Measurements from ENCODE around the gene PKD1. TPM values are rescaled to one million over a fixed set of nuclear protein-coding genes. Genes with fewer than 3 reads are reported as not detected.

PKD1 gene
- total RNA-seq, 1 donor from 2014 or later, result 183 TPM

DNA sequence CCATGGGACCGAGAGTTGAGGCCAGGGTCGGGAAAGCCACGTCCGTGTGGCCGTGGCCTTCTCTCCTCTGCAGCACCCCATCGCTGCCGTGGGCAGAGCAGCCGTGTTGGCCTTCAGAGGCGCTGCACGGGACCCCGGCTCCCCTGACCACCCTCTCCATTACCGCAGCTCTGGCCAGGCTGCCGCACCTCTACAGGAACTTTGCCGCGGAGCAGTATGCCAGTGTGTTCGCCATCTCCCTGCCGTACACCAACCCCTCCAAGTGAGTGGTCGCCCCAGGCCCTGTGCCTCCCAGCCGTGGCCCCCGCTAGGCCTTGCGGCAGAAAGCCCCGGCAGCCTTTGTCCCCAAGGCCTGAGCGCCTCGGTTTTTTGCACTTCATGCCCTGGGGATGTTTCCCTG lies 60.1 kb downstream of the PKD1 start:
- H3K4me1 Mint-ChIP-seq, result no peaks in the 10 kb centered on the region
- TF ChIP-seq, protein P1, sequence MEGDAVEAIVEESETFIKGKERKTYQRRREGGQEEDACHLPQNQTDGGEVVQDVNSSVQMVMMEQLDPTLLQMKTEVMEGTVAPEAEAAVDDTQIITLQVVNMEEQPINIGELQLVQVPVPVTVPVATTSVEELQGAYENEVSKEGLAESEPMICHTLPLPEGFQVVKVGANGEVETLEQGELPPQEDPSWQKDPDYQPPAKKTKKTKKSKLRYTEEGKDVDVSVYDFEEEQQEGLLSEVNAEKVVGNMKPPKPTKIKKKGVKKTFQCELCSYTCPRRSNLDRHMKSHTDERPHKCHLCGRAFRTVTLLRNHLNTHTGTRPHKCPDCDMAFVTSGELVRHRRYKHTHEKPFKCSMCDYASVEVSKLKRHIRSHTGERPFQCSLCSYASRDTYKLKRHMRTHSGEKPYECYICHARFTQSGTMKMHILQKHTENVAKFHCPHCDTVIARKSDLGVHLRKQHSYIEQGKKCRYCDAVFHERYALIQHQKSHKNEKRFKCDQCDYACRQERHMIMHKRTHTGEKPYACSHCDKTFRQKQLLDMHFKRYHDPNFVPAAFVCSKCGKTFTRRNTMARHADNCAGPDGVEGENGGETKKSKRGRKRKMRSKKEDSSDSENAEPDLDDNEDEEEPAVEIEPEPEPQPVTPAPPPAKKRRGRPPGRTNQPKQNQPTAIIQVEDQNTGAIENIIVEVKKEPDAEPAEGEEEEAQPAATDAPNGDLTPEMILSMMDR (IDR thresholded peaks at IDR 0.05; ENCODE audit: unreplicated experiment), result no peak
- peaks cover 10% of the 10 kb centered on the region for H3K36me3 Mint-ChIP-seq
- H3K27ac Mint-ChIP-seq, result no peak overlapping the region
- no peaks in the 10 kb centered on the region for H3K27me3 Mint-ChIP-seq (ENCODE audit: low read depth)
- H3K9me3 Mint-ChIP-seq, result no peaks in the 10 kb centered on the region
- no peak overlapping the region for H3K4me3 Mint-ChIP-seq
- DNase-seq (ENCODE audit: low spot score in 2 of 2, unreplicated experiment in 2 of 2), result no peak

GRCh38 chr16:2074071-2074470 lies 61.6 kb downstream of the PKD1 start:
- Mint-ChIP-seq H3K36me3 (peaks cover 15% of the 10 kb centered on the region), H3K4me1 (no peaks in the 10 kb centered on the region), H3K9me3 (no peaks in the 10 kb centered on the region), H3K27ac (no peak overlapping the region), H3K4me3 (no peak overlapping the region), H3K27me3 (ENCODE audit: low read depth) (no peaks in the 10 kb centered on the region)
- TF ChIP-seq, protein P1 (IDR thresholded peaks at IDR 0.05; ENCODE audit: unreplicated experiment), result no peak
- no peak for DNase-seq (ENCODE audit: low spot score in 2 of 2, unreplicated experiment in 2 of 2)

DNA sequence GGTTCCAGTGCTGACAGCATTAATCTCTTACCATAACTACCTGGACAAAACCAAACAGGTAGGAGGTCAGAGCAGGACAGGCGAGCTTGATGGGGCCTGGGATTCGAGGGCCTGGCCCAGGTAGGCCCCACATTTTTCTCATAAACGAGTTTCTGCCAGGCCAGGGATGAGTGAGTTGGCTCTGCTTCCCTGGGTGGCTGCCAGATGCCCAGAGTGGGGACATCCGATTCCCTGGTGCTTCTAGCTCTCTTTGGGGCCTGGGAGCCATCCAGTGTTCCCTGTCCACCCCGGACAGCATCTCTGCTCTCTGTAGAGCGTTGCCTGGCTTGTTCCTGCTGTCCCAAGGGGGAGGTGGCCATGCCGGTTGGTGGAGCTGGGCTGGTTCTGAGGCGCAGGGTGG lies 62.8 kb downstream of the PKD1 start:
- Mint-ChIP-seq H3K4me3 (no peak overlapping the region), H3K4me1 (no peaks in the 10 kb centered on the region), H3K27me3 (ENCODE audit: low read depth) (no peaks in the 10 kb centered on the region), H3K36me3 (peaks cover 22% of the 10 kb centered on the region), H3K27ac (no peak overlapping the region), H3K9me3 (no peaks in the 10 kb centered on the region)
- DNase-seq (ENCODE audit: low spot score in 2 of 2, unreplicated experiment in 2 of 2), result no peak
- TF ChIP-seq, protein P1 (IDR thresholded peaks at IDR 0.05; ENCODE audit: unreplicated experiment), result no peak

DNA sequence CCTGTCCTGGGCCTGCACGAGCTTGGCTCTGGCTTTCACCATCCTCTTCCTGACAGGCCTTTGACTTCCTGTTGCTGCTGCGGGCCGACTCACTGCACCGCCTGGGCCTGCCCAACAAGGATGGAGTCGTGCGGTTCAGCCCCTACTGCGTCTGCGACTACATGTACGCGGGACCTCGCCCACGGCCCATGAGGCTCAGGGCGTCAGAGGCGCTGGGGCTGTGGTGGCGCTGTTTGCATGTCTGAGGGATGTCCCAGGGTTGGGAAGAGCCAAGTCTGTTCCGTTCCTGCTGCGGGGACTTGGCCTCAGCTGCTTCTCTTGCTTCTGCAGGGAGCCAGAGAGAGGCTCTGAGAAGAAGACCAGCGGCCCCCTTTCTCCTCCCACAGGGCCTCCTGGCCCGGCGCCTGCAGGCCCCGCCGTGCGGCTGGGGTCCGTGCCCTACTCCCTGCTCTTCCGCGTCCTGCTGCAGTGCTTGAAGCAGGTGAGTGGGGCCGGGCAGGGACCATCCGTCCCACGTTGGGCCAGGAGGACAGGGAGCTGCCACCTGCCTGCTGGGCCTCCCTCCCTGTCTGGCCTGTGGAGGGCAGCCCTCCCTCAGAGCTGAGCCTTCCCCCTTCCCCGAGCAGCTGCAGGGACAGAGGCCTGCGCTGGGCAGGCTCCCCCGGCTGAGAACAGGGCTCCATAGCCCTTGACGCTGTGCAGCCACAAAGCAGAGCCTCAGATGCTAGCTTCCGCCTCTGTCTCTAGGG lies 64.1 kb downstream of the PKD1 start:
- TF ChIP-seq, protein P1 (IDR thresholded peaks at IDR 0.05; ENCODE audit: unreplicated experiment), result no peak
- H3K27ac Mint-ChIP-seq, result no peak overlapping the region
- H3K4me1 Mint-ChIP-seq, result no peaks in the 10 kb centered on the region

DNA sequence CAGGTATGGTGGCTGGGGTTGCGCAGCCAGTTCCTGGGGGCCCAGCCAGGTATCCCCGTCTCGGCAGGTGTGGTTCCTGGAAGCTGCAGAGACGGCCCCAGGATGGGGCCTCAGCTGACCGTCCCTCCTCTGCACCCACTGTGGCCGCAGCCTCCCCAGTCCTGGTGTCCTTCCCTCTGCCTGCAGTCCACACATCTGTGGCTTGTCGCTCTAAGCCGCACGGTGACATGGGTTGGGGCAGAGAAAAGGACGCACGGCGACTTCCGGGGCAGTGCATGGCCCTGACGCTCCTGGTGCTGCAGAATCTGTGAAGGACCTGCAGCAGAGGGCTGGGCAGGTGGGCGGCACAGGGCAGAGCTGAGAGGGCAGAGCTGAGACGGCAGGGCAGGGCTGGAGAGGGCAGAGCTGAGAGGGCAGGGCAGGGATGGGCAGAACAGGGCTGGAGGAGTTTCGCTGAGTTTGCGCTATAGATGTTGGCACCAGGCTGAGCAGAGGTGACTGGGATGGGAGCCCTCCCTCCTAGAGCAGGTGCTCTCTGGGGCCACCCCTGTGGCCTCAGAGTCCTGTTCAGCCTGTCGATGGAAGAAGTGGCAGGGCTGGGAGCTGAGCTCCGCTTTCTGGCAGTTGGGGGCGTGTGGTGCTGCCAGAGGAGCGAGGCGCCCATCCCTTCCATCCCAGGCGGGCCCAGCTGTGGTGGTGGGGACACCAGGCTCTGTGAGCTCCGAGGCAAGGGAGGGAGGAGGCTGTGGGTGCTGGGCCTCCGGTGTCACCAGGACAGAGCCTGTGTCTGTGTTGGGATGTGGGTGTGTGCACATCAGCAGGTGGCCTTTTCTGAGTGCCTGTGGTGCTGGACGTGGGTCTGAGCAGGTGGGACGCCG lies 64.9 kb downstream of the PKD1 start:
- peaks cover 28% of the 10 kb centered on the region for H3K36me3 Mint-ChIP-seq
- H3K9me3 Mint-ChIP-seq, result no peaks in the 10 kb centered on the region
- no peak for DNase-seq (ENCODE audit: low spot score in 2 of 2, unreplicated experiment in 2 of 2)
- no peaks in the 10 kb centered on the region for H3K4me1 Mint-ChIP-seq
- H3K27me3 Mint-ChIP-seq (ENCODE audit: low read depth), result no peaks in the 10 kb centered on the region
- TF ChIP-seq, protein P1 (IDR thresholded peaks at IDR 0.05; ENCODE audit: unreplicated experiment), result no peak
- no peak overlapping the region for H3K4me3 Mint-ChIP-seq
- H3K27ac Mint-ChIP-seq, result no peak overlapping the region

More for the DNA sequence above, 64.1 kb downstream of the PKD1 start:
- no peak for DNase-seq (ENCODE audit: low spot score in 2 of 2, unreplicated experiment in 2 of 2)
- no peaks in the 10 kb centered on the region for H3K9me3 Mint-ChIP-seq
- no peak overlapping the region for H3K4me3 Mint-ChIP-seq
- H3K36me3 Mint-ChIP-seq, result peaks cover 24% of the 10 kb centered on the region
- no peaks in the 10 kb centered on the region for H3K27me3 Mint-ChIP-seq (ENCODE audit: low read depth)

All from mesothelial cell of epicardium (in vitro differentiated cells).